HT-29 (cell line): ENCODE results near the gene AVP. TPM values are rescaled to one million over a fixed set of nuclear protein-coding genes. Genes with fewer than 3 reads are reported as not detected.

Source experiments
- DNase-seq: peaks from one replicate; pipeline ENCODE4 v3.0.0-alpha.2; 2015; ENCODE audit warnings: low spot score
- total RNA-seq: library from RNA; depleted of rRNA; stranded (reverse); fragments of >200 nt; shearing (Covaris generic); gene quantifications from 2 replicates; pipeline ENCODE4 v1.2.3, GENCODE V29; 2014; rRNA removed

The AVP gene
- total RNA-seq, 1 experiment from 2014 or later = not detected

DNA sequence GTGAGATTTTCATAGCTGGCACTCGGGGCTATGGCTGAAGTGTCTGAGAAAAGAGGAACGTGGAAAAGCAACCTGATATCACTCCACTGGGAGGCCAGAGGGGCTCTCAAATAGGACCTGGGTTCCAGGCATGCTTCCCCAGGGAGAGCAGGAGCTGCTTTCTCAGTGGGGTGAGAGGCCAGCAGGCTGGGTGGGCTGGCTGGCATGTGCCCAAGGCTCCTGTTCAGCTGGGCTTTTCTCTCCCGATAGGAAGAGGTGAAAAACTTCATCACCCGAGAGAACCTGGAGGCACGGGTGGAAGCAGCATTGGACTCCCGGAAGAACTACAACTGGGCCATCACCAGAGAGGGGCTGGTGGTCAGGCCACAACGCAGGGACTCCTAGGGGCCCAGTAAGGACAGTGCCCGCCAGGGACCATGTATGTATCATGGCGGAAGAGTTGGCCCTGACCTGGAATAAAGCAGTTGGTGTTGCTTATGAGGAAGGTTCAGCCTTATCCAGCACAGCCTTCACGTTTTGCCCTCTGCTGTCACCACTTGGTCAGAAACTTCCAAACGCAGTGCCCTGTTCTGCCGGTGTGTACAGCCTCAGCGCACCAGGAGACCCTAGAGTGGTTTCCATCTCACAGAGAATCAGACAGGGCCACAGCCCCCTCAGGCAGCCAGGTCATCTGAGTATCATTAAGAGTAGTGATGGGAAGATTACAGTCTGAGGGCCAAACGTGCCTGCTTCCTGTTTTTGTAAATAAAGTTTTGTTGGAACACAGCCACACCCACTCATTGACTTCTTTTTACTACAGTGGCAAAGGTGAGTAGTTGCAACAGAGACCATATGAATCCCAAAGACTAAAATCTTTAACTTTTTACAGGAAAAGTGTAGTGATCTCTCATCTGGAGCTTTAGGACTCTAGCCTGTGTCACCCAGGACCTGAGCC, 36.8 kb downstream of the AVP start:
- no peak for DNase-seq

DNA sequence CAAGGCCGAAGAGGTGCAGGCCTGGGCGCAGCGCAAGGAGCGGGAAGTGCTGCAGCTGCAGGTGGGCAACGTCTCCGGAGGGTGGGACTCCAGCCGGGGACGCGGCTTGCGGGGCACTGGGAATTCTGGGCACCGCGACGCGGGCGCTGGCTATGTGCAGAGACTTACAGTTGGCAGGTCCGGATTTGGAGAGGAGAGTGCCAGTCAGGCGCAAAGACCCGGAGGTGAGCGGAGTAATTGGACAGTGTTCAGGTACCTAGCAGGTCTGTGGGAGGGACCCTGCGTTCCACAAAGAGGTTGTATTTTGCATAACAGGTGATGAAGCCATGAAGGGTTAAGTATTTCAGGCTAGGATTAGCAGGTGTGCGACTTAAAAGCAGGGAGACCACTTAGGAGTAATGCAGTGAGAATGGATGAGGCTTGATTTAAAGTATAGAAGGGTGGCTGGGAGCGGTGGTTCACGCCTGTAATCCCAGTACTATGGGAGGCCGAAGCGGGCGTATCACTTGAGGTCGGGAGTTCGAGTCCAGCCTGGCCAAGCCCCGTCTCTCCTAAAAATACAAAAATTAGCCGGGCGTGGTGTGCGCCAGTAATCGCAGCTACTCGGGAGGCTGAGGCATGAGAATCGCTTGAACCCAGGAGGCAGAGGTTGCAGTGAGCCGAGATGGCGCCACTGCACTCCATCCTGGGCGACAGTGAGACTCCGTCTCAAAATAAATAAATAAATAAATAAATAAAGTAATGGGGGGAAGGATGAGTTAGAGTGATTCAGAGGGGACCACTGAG, 37.7 kb downstream of the AVP start:
- peak; percentile 33 for DNase-seq

GRCh38 chr20:3045816-3046676, 38.5 kb downstream of the AVP start, which contains the start of gene MRPS26:
MRPS26 (plus strand) TSS chr20:3046052; CDS start chr20:3046069, 17 bp downstream.
- DNase-seq = peak; percentile 88

DNA sequence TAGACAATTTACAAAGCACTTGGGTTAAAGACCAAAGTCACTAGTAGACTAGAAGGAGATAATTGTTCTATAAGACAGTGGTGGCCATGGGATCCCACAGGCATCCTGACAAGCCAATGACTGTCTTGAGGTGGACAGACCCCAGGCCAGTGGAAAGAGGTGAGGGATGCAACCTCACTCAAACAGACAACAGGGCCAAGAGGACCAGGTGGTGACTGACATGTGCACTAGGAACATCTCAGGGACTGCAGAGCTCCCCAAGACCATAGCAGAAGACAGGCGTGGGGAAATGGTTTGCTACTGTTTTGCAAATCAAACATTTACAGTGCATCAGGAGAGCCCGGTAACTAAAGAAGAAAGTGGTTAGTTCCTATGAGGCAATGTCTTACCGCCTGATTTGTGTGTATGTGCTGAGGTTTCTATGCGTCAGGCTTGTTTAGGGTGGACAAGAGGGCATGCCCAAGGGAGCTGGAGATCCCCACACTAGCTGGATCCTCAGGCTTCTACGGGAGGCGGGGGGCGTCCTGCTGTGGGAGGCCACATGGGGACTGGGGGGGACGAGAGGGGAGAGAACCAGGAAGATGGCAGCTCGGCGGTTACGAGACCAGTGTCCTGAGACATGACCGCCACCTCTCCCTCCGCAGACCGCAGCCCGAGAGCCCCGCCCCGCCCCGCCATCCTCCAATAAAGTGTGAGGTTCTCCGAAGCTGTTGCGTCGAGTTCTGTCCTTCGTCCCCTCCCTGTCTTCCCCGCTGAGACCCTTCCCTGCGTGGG, 39.3 kb downstream of the AVP start:
- DNase-seq = peak; percentile 36

DNA sequence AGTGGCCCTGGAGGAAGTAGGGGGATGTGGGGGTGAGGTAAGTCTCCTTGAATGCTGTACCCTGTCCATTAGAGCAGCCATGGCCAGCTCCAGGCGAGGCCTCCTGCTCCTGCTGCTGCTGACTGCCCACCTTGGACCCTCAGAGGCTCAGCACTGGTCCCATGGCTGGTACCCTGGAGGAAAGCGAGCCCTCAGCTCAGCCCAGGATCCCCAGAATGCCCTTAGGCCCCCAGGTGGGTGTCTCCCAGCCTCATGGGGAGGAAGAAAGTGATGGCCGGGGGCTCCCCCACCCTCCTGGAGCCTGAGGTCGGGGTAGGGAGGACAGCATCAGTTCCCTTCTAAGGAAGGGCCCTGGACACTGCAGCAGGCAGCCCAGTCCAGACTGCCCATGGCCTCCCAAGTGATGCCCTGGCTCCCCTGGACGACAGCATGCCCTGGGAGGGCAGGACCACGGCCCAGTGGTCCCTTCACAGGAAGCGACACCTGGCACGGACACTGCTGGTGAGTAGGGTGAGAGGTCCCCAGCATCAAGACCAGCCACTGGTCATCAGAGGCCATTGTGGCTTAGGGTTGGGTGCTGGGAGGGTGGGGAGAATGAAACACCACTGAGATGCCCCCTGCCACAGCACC, 40.1 kb downstream of the AVP start:
- DNase-seq = no peak

- DNase-seq = no peak
Measured at GRCh38 chr20:3043322-3043721, 41.2 kb downstream of the AVP start, which contains the start of gene GNRH2. GNRH2 (plus strand) TSS chr20:3043622; CDS start chr20:3044415, 793 bp downstream.

DNA sequence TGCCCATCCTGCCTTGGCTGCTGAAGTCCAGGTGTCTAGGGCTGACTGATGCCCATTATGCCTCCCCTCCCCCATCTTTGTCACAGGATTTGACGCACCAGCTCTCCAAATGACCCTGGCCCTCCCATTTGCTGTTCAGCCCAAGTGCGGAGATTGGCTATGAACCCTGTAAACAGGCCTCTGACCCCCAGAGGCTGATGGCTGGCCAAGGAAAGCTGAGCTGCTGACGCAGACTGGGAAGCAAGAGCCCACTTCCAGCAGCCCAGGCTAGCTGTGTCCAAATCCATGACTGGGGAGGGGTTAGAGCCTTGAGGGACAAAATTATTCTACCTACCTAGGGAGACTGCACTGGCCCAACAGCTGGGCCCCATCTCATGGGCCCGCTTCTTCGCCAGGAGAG, 41.9 kb downstream of the AVP start:
- no peak for DNase-seq

DNA sequence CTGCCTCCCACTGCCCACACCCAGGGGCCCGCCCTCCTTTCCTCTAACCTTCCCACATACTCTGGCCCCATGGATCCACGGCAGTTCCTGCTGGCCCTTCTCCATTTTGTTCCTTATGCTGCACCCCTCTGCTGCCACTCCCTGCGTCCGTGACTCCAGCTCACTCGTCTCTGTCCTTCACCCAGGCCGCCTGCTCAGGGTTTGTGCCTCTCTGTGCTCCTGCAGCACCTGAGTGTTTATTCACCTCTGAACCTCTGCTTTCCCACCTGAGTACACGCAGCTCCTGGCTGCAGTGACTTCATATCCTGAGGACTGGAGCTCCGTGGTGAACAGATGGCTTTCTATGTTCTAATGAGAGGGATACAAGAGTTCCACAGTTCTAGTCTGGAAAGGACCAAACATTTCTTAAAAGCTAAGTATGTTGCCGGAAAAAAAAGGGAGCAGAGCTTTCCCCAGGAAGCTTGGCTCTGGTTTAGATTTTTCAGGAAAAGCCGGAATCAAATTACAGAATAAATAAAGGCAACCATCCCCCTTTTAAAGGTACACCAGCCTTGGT, 42.6 kb downstream of the AVP start:
- no peak for DNase-seq

DNA sequence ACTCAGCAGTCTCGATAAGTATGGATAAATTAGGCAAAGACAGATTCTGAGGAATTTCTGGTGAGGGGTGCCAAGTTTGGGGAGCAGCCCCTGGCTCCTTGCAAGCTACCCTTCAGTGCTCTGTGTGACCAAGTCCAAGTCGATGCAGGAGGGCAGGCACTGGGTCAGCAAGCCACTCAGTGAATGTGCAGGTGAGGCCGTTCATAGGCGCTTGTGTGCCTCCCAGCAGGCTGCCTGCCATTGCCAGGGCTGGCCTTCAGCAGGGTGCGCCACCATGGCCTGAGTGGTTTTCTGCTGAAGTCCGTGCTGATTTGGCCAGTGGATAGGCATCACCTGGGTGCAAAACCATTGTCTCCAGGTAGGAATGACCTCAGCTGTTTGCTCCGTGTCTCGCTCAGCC, 44.4 kb downstream of the AVP start:
- DNase-seq = no peak

DNA sequence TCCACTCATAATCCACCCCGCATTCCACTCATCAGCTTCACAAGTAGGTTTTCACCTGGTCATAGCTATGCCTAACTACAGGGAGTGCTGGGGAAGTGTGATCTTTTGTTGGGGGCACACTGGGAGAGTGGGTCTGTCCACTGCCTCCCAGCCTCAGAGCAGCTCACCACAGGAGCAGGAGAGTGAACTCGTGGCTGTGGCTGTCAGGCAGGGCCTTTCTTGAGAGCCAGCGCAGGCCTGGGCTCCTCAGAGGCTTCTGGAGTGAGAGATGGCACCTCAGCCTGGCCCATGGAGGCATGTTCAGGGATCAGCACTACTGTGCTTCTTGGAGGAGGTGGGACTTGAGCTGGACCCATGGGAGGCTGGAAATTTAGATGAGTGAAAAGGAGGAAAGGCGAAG, 45.1 kb downstream of the AVP start:
- no peak for DNase-seq

- DNase-seq = no peak
Measured at GRCh38 chr20:3038454-3038853, 46.1 kb downstream of the AVP start.

DNA sequence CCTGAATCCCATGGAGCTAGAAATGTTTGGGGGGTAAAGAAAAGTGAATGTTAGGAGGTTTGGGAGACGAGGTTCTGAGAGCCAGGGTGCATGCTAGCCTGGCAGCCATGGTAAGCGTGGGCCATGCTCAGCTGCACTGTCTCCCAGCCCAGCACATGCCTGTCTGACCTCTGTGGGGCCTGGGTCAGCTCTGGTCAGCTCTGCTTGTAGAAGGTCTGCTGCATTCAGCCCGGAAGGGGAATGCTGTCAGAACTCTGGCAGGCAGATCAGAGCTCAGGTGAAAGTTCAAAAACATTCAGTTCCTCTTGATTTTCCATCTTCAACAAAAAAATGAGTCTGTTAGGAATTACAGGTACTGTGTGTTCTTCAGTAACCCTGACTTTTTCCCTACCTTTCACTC, 46.9 kb downstream of the AVP start:
- DNase-seq = no peak

DNA sequence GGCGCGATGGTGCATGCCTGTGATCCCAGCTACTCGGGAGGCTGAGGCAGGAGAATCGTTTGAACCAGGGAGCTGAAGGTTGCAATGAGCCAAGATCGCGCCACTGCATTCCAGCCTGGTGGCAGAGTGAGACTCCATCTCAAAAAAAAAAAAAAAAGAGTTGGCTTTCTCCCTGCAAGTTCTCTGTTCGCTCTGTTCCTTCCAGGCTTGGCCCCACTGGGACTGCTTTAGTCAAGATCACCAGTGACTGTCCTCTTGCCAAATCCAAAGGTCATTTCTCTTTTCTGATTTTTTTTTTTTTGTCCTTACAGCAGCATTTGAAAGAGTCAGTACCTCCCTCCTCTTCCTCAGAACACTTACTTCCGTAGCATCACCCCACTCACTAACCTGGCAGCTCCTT, 51.9 kb downstream of the AVP start:
- DNase-seq = no peak

Other genes with a start within 250 kb of the AVP start
- gene PCED1A, start 244.1 kb downstream of the AVP start, total RNA-seq = 34.4 and 37.6 TPM in 2 replicates
- gene VPS16, start 244.0 kb downstream of the AVP start, total RNA-seq = 25.2 and 36.0 TPM in 2 replicates
- gene PTPRA, start 211.2 kb downstream of the AVP start, total RNA-seq = 16.3 and 17.6 TPM in 2 replicates
- not detected in 2 replicates for gene GNRH2, start 41.1 kb downstream of the AVP start, total RNA-seq
- 150 and 154 TPM in 2 replicates for gene MRPS26, start 38.7 kb downstream of the AVP start, total RNA-seq
- not detected in 2 replicates for gene OXT, start 13.1 kb downstream of the AVP start, total RNA-seq
- 11.3 and 11.9 TPM in 2 replicates for gene FASTKD5, start 75.1 kb upstream of the AVP start, total RNA-seq
- gene UBOX5, start 75.1 kb upstream of the AVP start, total RNA-seq = 5.0 and 5.4 TPM in 2 replicates
- gene LZTS3, start 88.8 kb upstream of the AVP start, total RNA-seq = 6.5 and 6.6 TPM in 2 replicates
- gene DDRGK1, start 120.0 kb upstream of the AVP start, total RNA-seq = 45.8 and 55.5 TPM in 2 replicates
- gene ITPA, start 124.8 kb upstream of the AVP start, total RNA-seq = 132 and 133 TPM in 2 replicates
- gene SLC4A11, start 154.5 kb upstream of the AVP start, total RNA-seq = 1.3 and 1.8 TPM in 2 replicates